ENCODE data around the gene SRM. TPM values are rescaled to one million over a fixed set of nuclear protein-coding genes. Genes with fewer than 3 reads are reported as not detected.

The SRM gene
- total and polyA plus RNA-seq, 2 of the 13 experiments (the other 11 are each of a cell fraction or from before 2014, with no cell fraction given), result 27.9 to 31.8 TPM

GRCh38 chr1:11099310-11100148 lies 39.7 kb upstream of the SRM start, which contains the start of gene EXOSC10 (continued):
- no peak for TF ChIP-seq FOXP1 (IDR thresholded peaks at IDR 0.05)
- TF ChIP-seq FOXP1 (CRISPR knock-in tag; IDR thresholded peaks at IDR 0.05), result no peak
- peak; percentile 30; the same call in 1 of the 2 replicates for TF ChIP-seq ZFP36L1 (CRISPR knock-in tag; IDR thresholded peaks at IDR 0.05)
- no peak for TF ChIP-seq THRA (CRISPR knock-in tag; IDR thresholded peaks at IDR 0.05; ENCODE audit: borderline replicate concordance)
- no peak for TF ChIP-seq ZNF484 (CRISPR knock-in tag; IDR thresholded peaks at IDR 0.05; ENCODE audit: borderline replicate concordance, low read depth)
- TF ChIP-seq THAP9 (CRISPR knock-in tag; IDR thresholded peaks at IDR 0.05; ENCODE audit: borderline replicate concordance), result peak; percentile 79
- TF ChIP-seq SMAD3 (CRISPR knock-in tag; IDR thresholded peaks at IDR 0.05), result peak; percentile 44; the same call in 1 of the 2 replicates
- TF ChIP-seq ZNF44 (CRISPR knock-in tag; IDR thresholded peaks at IDR 0.05), result 0 out of 2 replicates have a peak, but pooled peaks have one; percentile 2
- TF ChIP-seq ZXDC (CRISPR knock-in tag; IDR thresholded peaks at IDR 0.05), result 0 out of 2 replicates have a peak, but pooled peaks have one; percentile 57
- TF ChIP-seq TFDP2 (CRISPR knock-in tag; IDR thresholded peaks at IDR 0.05), result peak; percentile 65
- peak; percentile 76 for TF ChIP-seq AGO2 (optimal IDR thresholded peaks at IDR 0.05; ENCODE audit: low read depth, low read length)
- no peak for TF ChIP-seq TCF12 (IDR thresholded peaks at IDR 0.05)
- 0 out of 2 replicates have a peak, but pooled peaks have one; percentile 61 for TF ChIP-seq TCF12 (CRISPR knock-in tag; IDR thresholded peaks at IDR 0.05)
- TF ChIP-seq EP300 (IDR thresholded peaks at IDR 0.05; ENCODE audit: low read depth in 2 of 2, low read length in 2 of 2), result 0 out of 4 replicates have a peak, but pooled peaks of 1 of the 2 experiments have one; percentile 22
- TF ChIP-seq EP300 (CRISPR knock-in tag; IDR thresholded peaks at IDR 0.05; ENCODE audit: borderline replicate concordance), result no peak
- no peak for TF ChIP-seq ZBTB25 (CRISPR knock-in tag; IDR thresholded peaks at IDR 0.05)
- no peak for TF ChIP-seq ZNF792 (CRISPR knock-in tag; IDR thresholded peaks at IDR 0.05)
- no peak for TF ChIP-seq ZFYVE20 (CRISPR knock-in tag; IDR thresholded peaks at IDR 0.05; ENCODE audit: borderline replicate concordance, low read depth)
- TF ChIP-seq KLF11 (CRISPR knock-in tag; IDR thresholded peaks at IDR 0.05), result 0 out of 2 replicates have a peak, but pooled peaks have one; percentile 56
- TF ChIP-seq ZNF605 (CRISPR knock-in tag; IDR thresholded peaks at IDR 0.05), result no peak
- no peak for TF ChIP-seq BCL6 (CRISPR knock-in tag; IDR thresholded peaks at IDR 0.05)
